GM18519 (cell line): ENCODE data around the gene BCL2L14.

Experiments
- ATAC-seq: cut with Tn5 transposase; IDR thresholded peaks from one replicate; pipeline ENCODE4 v1.9.1; 2021; ENCODE audit warnings: mild to moderate bottlenecking, moderate library complexity; ENCODE audit not compliant: unreplicated experiment, low FRiP score

The BCL2L14 gene

DNA sequence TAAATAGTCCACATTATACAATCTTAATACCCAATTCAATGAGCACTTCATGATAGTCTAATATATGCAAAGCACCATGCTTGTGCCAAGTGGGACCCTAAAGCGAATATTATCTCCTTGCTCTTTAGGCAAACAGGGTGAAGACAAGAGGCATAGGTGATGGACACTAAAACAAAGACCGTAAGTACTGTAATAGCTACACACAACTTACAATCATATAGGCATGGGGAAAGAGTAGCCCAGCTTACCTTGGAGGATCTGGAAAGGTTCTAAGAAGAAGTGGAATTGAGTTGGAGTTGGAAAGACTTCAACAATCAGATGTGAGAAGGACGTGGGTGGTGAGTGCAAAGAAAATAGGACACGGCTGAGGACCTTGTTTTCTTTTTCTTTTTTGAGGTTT, 19.1 kb upstream of the BCL2L14 start:
- ATAC-seq = no peak

GRCh38 chr12:12054993-12055392, 15.7 kb upstream of the BCL2L14 start:
- no peak for ATAC-seq

DNA sequence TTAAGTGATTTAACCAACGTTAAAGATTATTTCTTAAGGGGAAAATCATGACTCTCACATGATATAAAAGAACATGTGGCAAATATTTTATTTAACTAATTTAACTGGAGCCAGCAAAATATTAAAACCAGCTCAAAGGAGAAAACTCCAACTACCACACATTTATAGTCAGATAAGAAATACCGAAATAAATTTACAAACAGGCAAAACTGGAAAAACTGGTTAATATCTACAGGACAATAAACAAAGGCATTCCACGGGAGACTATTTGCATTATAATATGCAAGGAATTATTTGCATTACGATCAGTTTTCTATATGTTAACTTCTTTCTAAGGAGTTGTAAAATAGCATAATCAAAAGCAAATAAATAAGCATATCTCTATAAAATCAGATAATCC, 13.8 kb upstream of the BCL2L14 start:
- ATAC-seq = no peak

DNA sequence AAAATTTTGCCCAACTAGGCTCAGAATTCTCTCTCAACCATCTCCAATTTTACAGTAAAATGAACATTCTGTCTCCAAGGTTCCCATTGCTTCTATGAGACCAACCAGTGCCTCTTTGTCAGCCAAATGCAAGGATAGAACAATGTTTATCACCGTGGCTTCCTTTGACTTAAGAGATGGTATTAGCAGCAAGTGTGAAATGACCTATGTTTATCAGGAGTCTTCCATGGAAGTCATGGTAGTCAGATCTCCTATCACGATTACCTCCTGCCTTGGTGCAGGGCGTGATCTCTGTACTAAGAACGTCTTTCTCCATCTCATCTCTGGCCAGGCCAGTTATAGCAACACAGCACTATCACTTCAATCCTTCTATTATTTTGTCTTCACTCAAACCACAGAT, 6.1 kb upstream of the BCL2L14 start:
- ATAC-seq = no peak

DNA sequence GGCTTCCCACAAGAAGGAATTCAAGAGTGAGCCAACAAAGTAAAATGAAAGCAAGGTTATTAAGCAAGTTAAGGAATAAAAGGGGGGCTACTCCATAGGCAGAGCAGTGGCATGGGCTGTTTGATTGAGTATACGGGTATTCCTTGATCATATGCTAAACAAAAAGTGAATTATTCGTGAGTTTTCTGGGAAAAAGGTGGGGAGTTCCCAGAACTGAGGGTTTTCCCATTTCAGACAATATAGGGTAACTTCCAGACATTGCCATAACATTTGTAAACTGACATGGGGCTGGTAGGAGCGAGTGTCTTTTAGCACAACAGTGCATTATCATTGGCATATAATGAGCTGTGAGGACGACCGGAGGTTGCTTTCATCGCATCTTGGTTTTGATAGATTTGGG, 2.0 kb upstream of the BCL2L14 start:
- no peak for ATAC-seq

DNA sequence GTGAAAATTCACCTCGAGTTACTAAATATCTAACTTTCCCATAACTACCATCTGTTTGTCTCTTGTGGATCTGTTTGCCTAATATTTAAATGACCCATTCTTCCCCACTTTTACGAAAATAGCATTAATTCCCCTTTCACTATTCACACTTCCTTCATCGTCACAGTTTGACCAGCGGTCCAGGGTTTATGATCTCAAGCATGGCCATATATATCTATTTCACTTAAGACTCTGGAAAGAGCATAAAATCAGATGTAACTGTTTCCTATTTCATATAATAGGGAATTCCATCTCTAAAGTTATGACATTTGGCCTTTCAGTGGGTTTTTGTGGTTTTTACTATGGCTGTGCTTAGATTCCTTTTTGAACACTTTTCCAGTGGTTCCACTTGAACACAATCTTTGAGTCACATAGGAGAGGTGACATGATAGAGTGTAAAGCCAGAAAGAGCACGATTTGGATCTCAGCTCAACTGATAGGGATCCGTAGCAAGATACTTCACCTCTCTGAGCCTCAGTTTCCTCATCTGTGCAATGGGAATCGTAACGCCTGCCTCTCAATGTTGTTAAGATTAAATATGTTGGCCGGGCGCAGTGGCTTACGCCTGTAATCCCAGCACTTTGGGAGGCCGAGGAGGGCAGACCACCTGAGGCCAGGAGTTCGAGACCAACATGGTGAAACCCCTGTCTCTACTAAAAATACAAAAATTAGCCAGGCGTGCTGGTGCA, 754 bp upstream of the BCL2L14 start:
- no peak for ATAC-seq

DNA sequence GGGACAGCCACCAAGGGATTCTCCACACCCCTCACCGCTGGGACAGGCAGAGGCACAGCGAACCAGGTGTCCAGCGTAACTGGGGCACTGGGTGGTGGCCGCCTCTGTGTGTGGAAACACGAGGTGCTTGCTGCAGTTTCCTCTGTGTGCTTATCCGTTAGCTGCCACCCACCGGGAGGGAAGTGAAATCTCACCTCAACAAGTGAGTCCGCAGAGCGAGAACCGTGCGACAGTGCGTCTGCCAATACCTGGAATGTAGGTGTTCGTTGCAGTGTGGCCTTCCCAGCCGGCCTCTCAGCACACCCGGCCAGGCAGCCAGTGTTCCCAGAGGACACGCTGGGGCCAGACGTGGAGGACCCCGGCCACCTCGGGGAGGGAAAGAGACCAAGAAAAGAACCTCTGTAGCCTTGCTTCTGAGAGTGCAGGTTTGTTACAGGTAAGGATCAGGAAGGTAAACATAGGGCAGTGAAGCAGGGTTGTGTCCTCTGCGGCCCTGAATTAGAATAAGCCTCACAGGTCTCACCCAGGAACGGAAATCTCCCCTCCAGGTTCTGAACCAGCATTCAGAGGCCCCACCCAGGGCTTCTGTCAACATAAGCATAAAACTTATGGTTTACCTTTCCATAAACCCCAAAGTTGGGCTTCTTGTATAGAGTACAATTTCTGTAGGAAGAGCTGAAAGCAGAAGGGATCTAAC, 1.5 kb downstream of the BCL2L14 start:
- ATAC-seq = no peak

DNA sequence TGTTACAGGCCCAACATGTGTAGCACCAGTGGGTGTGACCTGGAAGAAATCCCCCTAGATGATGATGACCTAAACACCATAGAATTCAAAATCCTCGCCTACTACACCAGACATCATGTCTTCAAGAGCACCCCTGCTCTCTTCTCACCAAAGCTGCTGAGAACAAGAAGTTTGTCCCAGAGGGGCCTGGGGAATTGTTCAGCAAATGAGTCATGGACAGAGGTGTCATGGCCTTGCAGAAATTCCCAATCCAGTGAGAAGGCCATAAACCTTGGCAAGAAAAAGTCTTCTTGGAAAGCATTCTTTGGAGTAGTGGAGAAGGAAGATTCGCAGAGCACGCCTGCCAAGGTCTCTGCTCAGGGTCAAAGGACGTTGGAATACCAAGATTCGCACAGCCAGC, 8.6 kb downstream of the BCL2L14 start:
- ATAC-seq = no peak

DNA sequence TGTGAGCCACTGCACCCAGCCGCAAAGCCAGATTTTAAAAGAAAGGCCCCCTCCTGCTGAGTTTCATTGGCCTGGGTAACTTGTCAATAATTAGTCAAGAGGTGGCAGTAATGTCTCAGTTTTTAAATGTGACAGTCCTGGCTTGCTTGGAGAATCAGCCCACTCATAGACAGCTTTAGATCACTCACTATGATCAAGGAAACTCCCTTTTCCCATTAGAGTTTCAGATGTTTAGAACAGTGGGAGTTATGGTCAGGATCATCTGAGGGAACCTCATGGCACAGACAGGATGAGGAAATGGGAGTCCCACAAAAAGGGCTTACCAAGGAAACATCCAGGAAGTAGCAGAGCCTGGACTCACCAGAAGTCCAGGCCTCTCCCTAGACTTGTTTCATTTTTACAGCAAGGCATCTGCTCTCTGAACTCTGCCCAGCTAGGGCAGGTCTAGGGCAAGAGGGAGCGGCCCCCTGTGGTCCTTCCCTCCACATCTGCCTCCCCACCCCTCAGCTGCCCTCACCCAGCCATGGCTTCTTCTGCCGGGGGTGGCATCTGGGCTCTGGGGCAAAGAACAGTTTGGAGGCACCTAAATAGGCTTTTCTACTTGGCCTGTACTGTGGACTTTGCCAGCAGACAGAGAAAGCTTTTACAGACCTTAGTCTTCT, 11.2 kb downstream of the BCL2L14 start:
- no peak for ATAC-seq

DNA sequence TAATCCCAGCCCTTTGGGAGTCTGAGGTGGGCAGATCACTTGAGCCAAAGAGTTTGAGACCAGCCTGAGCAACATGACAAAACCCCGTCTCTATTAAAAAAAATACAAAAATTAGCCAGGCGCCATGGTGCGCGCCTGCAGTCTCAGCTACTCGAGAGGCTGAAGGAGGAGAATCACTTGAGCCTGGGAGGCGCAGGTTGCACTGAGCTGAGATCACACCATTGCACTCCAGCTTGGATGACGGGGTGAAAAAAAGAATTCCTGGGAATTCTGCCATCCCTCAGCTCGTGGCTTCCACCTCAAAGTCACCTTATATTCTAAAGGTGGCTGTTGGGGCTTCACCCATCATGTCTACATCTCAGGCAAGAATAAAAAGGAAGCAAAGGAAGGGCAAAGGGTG, 12.9 kb downstream of the BCL2L14 start:
- no peak for ATAC-seq

DNA sequence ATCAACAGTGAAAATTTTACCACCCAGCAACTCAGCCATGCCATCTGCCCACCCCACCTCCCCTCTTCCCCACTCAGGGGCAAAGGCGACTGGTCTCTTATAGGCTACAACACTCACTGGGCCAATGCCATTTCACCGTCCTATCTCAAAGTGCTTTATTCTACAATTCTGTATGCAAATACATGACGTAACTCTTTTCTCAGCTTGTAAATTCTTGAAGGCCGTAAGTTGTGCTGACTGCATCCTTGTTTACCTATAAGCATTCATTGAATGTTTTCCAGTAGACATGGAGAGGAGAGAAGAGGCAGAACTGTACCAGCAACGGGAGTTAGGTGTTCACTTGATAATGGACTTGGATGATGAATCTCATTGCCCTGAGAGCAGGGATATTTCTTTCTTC, 15.6 kb downstream of the BCL2L14 start:
- ATAC-seq = no peak

DNA sequence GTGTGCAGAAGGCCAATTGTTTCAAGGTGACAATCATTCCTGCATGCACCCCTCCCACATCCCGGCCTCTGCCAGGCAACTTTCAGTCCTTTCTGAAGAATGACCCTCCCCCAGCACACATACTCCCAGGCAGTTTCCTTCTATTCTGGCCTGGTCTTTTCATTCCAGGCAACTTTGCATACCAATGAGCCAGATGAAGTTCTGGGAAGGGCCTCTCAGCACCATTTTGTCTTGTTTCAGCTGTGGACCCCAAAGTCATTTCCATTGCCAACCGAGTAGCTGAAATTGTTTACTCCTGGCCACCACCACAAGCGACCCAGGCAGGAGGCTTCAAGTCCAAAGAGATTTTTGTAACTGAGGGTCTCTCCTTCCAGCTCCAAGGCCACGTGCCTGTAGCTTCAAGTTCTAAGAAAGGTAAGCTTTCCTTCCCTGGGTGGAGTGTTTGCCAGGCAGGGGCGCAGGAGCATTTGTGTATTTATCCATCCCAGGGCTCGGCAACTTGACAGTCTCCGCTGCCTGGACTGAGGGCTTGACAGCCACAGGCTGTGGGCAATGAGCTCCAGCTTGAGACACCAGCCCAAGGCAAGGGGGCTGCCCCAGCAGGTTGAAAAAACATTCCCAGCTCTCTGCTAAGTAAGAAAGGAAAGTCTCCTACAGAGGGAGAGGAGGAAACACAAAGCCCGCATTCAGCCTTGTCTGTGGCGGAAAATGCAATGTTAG, 16.4 kb downstream of the BCL2L14 start:
- no peak for ATAC-seq

- ATAC-seq = no peak
These were observed 16.9 kb downstream of the BCL2L14 start for GRCh38 chr12:12087693-12088034.

- ATAC-seq = no peak
These were observed 17.4 kb downstream of the BCL2L14 start for GRCh38 chr12:12088147-12088546.

DNA sequence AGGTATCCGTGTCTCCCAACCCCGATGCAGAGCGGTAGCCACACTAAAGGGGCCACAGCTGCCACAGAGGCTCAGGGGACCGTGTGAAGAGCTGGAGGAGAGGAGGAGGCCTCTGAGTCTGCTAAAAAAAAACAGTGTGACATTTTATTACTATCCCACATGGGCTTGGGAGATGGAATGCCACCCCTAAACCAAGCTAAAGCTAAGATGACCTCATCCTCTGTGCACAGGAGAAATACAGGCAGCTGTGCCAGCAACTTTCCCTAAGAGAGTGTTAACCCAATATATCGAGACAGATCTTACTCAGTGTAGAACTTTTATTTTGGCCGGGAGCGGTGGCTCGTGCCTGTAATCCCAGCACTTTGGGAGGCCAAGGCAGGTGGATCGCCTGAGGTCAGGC, 18.0 kb downstream of the BCL2L14 start:
- no peak for ATAC-seq

- no peak for ATAC-seq
These were observed 20.3 kb downstream of the BCL2L14 start for GRCh38 chr12:12091071-12091470.

DNA sequence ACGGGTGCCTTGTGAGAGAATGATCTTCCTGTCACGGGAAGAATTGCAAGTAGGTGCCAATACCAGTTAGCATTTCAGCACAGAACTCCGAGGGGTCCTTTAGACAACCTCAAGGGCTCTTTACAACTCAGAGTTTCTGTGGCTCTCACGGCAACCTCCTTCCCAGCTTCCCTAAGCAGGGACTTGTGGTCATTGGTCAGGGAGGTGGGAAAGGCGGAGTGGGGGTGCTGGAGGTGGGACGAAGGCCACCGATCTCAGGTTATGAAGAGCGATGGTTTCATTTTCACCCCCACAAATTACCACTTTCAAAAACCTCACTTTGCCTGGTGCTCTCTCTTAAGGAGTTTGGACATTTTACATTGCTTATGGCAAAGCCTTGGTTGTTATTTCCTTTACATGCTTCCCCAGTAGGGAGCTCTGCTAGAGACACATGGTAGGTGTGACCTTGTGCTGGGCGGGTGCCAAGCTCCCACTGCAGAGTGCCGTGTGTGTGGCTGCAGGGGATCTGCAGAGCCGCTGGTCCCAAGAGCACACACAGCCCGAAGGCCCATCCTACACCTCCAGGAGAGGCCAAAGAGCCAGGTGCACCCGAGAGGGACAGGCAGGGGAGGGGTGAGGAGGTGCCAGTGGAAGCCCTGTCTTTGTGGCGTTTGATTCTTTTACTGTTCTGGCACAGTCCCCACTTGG, 21.4 kb downstream of the BCL2L14 start:
- ATAC-seq = no peak

GRCh38 chr12:12094481-12094880, 23.7 kb downstream of the BCL2L14 start:
- ATAC-seq = no peak

DNA sequence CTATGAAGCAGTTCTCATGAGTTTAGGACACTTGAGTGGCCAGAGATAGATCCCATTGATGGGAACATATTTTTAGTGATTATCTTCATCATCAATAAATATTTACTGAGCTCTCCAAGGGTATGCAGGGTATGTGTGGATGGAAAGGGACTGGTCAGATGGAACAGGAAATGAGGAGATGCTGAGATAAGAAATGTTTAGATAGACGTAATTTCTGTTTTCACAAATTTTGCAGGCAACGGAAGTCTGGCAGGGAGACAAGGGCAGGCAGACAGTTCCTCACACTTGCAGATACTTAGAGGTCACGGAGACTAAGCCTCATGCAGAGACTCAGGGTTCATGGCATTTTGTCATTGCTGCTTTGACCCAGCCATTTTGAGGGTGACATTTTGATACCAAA, 24.3 kb downstream of the BCL2L14 start:
- ATAC-seq = no peak

GRCh38 chr12:12097891-12098690, 27.4 kb downstream of the BCL2L14 start:
- no peak for ATAC-seq
